Hepatocyte (in vitro differentiated cells): Measurements from ENCODE around the gene TMEM250. TPM values are rescaled to one million over a fixed set of nuclear protein-coding genes. Genes with fewer than 3 reads are reported as not detected.
A peak's percentile ranks its signal among the peaks of the same experiment; 100 is the strongest.

ENCODE experiments used
- DNase-seq: peaks from one replicate; pipeline ENCODE4 v3.0.0-alpha.2; 2016; ENCODE audit warnings: low spot score
- H2AFZ ChIP-seq: fragments of 200-600 bp; sonication (generic); 2 replicates; pipeline ENCODE4 v1.6.0; 2016; ENCODE audit warnings: antibody characterized with exemption, mild to moderate bottlenecking
- H3K27ac ChIP-seq: fragments of 200-600 bp; sonication (generic); 2 replicates; pipeline ENCODE4 v1.5.1; 2016; ENCODE audit warnings: mild to moderate bottlenecking
- H3K27me3 ChIP-seq: fragments of 200-600 bp; sonication (generic); 2 replicates; pipeline ENCODE4 v1.6.1; 2016
- H3K36me3 ChIP-seq: fragments of 200-600 bp; sonication (generic); replicated peaks from 2 replicates; pipeline ENCODE4 v1.5.1; 2016; ENCODE audit warnings: low read depth; ENCODE audit not compliant: insufficient read depth
- H3K4me1 ChIP-seq: fragments of 200-600 bp; sonication (generic); 2 replicates; pipeline ENCODE4 v1.5.1; 2016; ENCODE audit warnings: mild to moderate bottlenecking, moderate library complexity; ENCODE audit not compliant: insufficient read depth
- H3K4me2 ChIP-seq: fragments of 200-600 bp; sonication (generic); 2 replicates; pipeline ENCODE4 v1.6.0; 2016
- H3K4me3 ChIP-seq: fragments of 200-600 bp; sonication (generic); 2 replicates; pipeline ENCODE4 v1.5.1; 2016; ENCODE audit warnings: mild to moderate bottlenecking
- H3K79me2 ChIP-seq: fragments of 200-600 bp; sonication (generic); 2 replicates; pipeline ENCODE4 v1.6.0; 2017; ENCODE audit warnings: mild to moderate bottlenecking
- H3K9me2 ChIP-seq: fragments of 200-600 bp; sonication (generic); replicated peaks from 2 replicates; pipeline ENCODE4 v1.6.0; 2017; ENCODE audit warnings: mild to moderate bottlenecking; ENCODE audit not compliant: insufficient read depth
- H3K9me3 ChIP-seq: fragments of 200-600 bp; sonication (generic); 2 replicates; pipeline ENCODE4 v1.5.1; 2016; ENCODE audit warnings: low read depth, mild to moderate bottlenecking
- H4K20me1 ChIP-seq: fragments of 200-600 bp; sonication (generic); 2 replicates; pipeline ENCODE4 v1.6.0; 2016; ENCODE audit warnings: mild to moderate bottlenecking; ENCODE audit not compliant: insufficient read depth, poor library complexity, severe bottlenecking
- CTCF ChIP-seq: fragments of 200-600 bp; sonication (generic); IDR thresholded peaks from 2 replicates; pipeline ENCODE4 v1.5.1; 2016; ENCODE audit warnings: antibody characterized with exemption, mild to moderate bottlenecking; ENCODE audit not compliant: poor library complexity
- EZH2 ChIP-seq: fragments of 200-600 bp; sonication (generic); IDR thresholded peaks from 2 replicates; pipeline ENCODE4 v1.6.1; 2016; ENCODE audit warnings: antibody characterized with exemption, mild to moderate bottlenecking, borderline replicate concordance
- EZH2phosphoT487 ChIP-seq: fragments of 200-600 bp; sonication (generic); IDR thresholded peaks from one replicate; pipeline ENCODE4 v1.6.1; 2018; ENCODE audit warnings: antibody characterized with exemption, mild to moderate bottlenecking, low read depth, moderate library complexity; ENCODE audit not compliant: unreplicated experiment, severe bottlenecking
- WGBS: methylation state at CpG from one replicate; pipeline ENCODE4 v1.1.6; 2016; ENCODE audit warnings: low lambda C conversion rate; ENCODE audit errors: missing lambda C conversion rate; 5-methylcytosine and 5-hydroxymethylcytosine counted together
- polyA plus RNA-seq: library from polyadenylated mRNA; unstranded; fragments of >200 nt; fragmentation: Nextera tagmentation; extraction: Ambion mirVana; gene quantifications from 2 replicates; pipeline ENCODE4 v1.2.1, GENCODE V29; 2016
- total RNA-seq: library from RNA; depleted of rRNA; stranded (reverse); fragments of >200 nt; gene quantifications from 2 replicates; pipeline ENCODE4 v1.2.3, GENCODE V29; 2014

TMEM250 gene
- total and polyA plus RNA-seq, 2 experiments from 2014 or later = 37.8 to 47.6 TPM

DNA sequence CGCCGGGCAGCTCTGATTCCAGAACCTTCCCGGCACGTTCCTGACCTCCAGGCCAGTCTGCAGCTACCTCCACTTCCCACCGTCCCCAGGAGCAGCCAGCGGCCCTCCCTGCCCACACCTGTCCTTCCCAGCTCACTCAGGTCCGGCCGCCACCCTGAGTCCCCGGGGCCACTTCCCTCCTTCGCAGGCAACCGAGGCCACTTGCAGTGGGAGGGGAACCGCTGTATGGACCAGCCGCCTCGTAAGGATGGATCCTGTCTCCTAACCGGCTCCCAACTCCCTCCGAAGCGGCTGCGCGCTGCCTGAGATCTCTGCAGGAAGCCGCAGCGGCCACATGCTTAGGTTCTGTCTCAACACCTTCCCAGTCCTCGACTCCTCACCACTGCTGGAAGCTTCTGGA is 7.5 kb downstream of the TMEM250 start:
- Histone ChIP-seq H3K4me2 (peak overlapping the region; percentile 87), H3K9me3 (no peaks in the 10 kb centered on the region), H3K79me2 (peaks cover 22% of the 10 kb centered on the region), H3K27me3 (no peaks in the 10 kb centered on the region), H4K20me1 (no peaks in the 10 kb centered on the region), H3K9me2 (no peaks in the 10 kb centered on the region), H2AFZ (no peak overlapping the region), H3K4me3 (no peak overlapping the region), H3K4me1 (peaks cover 21% of the 10 kb centered on the region), H3K27ac (no peak overlapping the region), H3K36me3 (no peaks in the 10 kb centered on the region)
- TF ChIP-seq CTCF (no peak), EZH2 (no peak), EZH2phosphoT487 (no peak)
- WGBS = 94% methylated on average over 18 of the region's 22 CpGs
- DNase-seq = no peak

DNA sequence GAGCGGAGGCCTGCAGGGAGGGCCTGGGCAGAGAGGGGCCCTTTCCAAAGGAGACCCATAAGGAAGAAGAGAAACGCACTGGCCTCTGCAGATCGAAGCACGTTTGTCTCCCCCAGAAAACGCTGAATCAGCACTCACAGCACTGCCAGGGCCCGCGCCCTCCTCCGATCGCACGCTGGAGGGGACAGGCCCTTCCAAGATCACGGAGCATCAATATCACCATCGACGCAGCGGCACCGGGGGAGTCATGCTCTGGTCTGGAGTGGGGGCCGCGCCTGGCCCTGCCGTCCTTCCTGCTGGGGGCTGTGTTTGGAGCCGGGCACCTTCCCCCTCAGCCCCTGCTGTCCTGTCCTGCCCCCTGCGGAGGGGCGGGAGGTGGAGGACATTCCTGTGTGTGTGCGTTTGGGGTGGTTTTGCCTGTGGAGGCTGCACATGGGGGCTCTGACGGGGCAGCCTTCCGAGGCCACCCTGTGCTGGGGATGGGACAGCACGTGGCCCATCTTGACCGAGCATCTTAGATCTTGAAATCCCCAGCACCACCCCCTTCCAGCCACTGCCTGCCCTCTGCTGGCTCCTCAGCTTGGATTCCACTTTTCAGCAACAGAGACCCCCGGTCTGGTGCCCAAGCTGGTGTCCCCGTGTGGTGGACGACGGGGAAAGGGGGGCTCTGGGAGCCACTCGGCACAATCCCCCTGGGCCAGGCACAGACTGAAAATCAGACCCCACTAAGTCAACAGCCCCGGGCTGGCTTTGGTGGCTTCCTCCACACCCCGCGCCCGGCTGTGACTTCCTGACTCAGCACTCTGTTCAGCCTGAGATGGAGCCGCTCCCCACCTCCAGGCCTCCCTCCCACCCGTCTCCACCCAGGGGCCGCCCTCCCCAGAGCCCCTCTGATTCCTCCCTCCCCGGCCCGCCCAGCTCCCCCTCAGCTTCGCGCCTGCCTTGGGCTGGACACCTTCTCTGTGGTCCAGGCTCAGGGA is 8.3 kb downstream of the TMEM250 start:
- Histone ChIP-seq H3K27ac (peak overlapping the region; percentile 66), H3K9me2 (no peaks in the 10 kb centered on the region), H3K79me2 (peaks cover 14% of the 10 kb centered on the region), H4K20me1 (no peaks in the 10 kb centered on the region), H3K4me2 (peak overlapping the region; percentile 87), H3K9me3 (no peaks in the 10 kb centered on the region), H3K4me1 (peaks cover 28% of the 10 kb centered on the region), H2AFZ (no peak overlapping the region), H3K36me3 (no peaks in the 10 kb centered on the region), H3K4me3 (no peak overlapping the region), H3K27me3 (no peaks in the 10 kb centered on the region)
- TF ChIP-seq EZH2phosphoT487 = no peak
- TF ChIP-seq EZH2 = no peak
- TF ChIP-seq CTCF = peak; percentile 37
- peak; percentile 54 for DNase-seq
- 32% methylated on average over 32 of the region's 42 CpGs for WGBS

DNA sequence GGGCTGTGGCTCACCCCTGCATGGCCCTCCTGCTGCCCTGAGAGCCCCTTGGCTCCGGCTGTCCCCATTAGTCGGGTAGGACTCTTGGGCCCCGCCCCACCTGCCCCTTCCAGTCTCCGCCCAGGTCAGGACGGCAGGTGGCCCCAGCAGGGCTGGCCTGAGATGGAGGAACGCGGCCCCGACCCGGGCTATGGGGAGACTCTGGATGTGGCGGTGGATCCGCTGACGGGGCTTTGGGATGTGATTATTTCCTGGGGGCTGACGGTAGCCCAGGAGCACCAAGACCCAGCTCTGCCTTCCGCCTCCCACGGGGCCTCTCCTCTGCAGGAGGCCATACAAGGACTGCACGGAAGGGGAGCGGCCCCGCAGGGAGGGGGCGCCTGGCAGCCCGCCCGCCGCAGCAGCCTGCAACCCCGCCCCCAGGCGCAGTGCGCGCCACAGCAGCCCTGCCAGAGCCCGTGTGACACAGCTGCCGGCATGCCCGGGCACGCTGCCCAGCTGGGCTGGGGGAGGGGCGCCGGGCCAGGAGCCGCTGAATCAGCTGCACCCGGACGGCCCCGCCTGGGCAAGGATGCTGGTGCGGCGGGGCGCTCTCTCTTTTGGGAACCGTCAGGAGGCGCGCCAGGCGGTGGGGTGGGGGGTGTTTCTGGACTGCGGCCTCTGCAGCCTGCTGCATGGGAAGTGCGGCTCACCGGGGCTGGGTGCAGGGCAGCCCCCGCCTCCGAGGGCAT is 9.2 kb downstream of the TMEM250 start:
- WGBS = 5% methylated on average over 37 of the region's 48 CpGs
- no peaks in the 10 kb centered on the region for H3K27me3 ChIP-seq

More for the DNA sequence above, 9.2 kb downstream of the TMEM250 start:
- peaks cover 30% of the 10 kb centered on the region for H3K4me1 ChIP-seq
- H3K9me2 ChIP-seq = no peaks in the 10 kb centered on the region
- H2AFZ ChIP-seq = no peak overlapping the region
- TF ChIP-seq CTCF (no peak), EZH2 (no peak), EZH2phosphoT487 (no peak)
- peak overlapping the region; percentile 75 for H3K27ac ChIP-seq
- peak overlapping the region; percentile 87 for H3K4me2 ChIP-seq
- H3K36me3 ChIP-seq = no peaks in the 10 kb centered on the region
- DNase-seq = peak; percentile 94
- no peaks in the 10 kb centered on the region for H4K20me1 ChIP-seq
- peaks cover 5% of the 10 kb centered on the region for H3K79me2 ChIP-seq
- H3K9me3 ChIP-seq = no peaks in the 10 kb centered on the region
- H3K4me3 ChIP-seq = no peak overlapping the region
